Measurements from ENCODE around the gene HOOK1. TPM values are rescaled to one million over a fixed set of nuclear protein-coding genes. Genes with fewer than 3 reads are reported as not detected.

HOOK1 gene
- total and polyA plus RNA-seq, 9 donors = 0.15 to 9.9 (median 1.5) TPM

GRCh38 chr1:59878370-59878769 is 63.6 kb downstream of the HOOK1 start:
- Histone ChIP-seq H3K27me3 (no peaks in the 10 kb centered on the region), H3K36me3 (no peaks in the 10 kb centered on the region), H3K4me1 (ENCODE audit: insufficient read depth) (no peaks in the 10 kb centered on the region), H3K27ac (no peak overlapping the region), H3K4me3 (no peak overlapping the region), H3K9me3 (no peaks in the 10 kb centered on the region)
- DNase-seq = no peak
- TF ChIP-seq POLR2A (IDR thresholded peaks at IDR 0.05) (no peak), EP300 (IDR thresholded peaks at IDR 0.05) (no peak)
- TF ChIP-seq, protein P1, sequence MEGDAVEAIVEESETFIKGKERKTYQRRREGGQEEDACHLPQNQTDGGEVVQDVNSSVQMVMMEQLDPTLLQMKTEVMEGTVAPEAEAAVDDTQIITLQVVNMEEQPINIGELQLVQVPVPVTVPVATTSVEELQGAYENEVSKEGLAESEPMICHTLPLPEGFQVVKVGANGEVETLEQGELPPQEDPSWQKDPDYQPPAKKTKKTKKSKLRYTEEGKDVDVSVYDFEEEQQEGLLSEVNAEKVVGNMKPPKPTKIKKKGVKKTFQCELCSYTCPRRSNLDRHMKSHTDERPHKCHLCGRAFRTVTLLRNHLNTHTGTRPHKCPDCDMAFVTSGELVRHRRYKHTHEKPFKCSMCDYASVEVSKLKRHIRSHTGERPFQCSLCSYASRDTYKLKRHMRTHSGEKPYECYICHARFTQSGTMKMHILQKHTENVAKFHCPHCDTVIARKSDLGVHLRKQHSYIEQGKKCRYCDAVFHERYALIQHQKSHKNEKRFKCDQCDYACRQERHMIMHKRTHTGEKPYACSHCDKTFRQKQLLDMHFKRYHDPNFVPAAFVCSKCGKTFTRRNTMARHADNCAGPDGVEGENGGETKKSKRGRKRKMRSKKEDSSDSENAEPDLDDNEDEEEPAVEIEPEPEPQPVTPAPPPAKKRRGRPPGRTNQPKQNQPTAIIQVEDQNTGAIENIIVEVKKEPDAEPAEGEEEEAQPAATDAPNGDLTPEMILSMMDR (IDR thresholded peaks at IDR 0.05) = no peak
- 73 to 88% (median 75%) methylated on average over 3 of the region's 3 CpGs for WGBS, 3 donors
- intact Hi-C loops (cut with DNase I) = no loop called here

DNA sequence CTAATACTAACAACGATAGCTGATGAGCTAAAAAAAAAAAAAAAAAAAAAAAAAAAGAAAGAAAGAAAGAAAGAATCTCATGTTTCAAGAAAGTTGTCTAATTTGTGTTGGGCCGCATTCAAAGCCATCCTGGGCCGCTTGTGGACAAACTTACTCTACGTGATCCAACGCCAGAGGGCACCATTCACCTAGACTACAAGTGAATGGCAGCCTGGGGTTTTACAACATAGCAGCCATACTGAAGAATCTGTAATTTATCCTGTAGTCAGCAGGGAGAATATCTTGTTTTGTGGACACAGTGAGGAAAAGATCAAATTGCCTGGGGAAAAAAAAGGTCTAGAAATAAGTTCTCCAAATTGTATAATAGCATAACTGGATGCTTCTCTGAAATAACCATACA is 64.8 kb downstream of the HOOK1 start:
- WGBS, 3 donors = 34 to 38% (median 36%) methylated on average over 5 of the region's 5 CpGs
- H3K27ac ChIP-seq = no peak overlapping the region
- no peaks in the 10 kb centered on the region for H3K9me3 ChIP-seq
- DNase-seq = peak in 1 of 5 donors; percentile 44
- H3K4me3 ChIP-seq = no peak overlapping the region
- TF ChIP-seq EP300 (IDR thresholded peaks at IDR 0.05) (no peak), POLR2A (IDR thresholded peaks at IDR 0.05) (no peak)
- intact Hi-C loops (cut with DNase I) = no loop called here
- no peaks in the 10 kb centered on the region for H3K4me1 ChIP-seq (ENCODE audit: insufficient read depth)
- no peaks in the 10 kb centered on the region for H3K36me3 ChIP-seq
- H3K27me3 ChIP-seq = no peaks in the 10 kb centered on the region

- Histone ChIP-seq H3K9me3 (no peaks in the 10 kb centered on the region), H3K4me3 (no peak overlapping the region), H3K36me3 (no peaks in the 10 kb centered on the region), H3K4me1 (ENCODE audit: insufficient read depth) (no peaks in the 10 kb centered on the region), H3K27me3 (no peaks in the 10 kb centered on the region), H3K27ac (no peak overlapping the region)
- TF ChIP-seq EP300 (IDR thresholded peaks at IDR 0.05) (no peak), POLR2A (IDR thresholded peaks at IDR 0.05) (no peak)
- TF ChIP-seq, protein P1 (IDR thresholded peaks at IDR 0.05) = no peak
- intact Hi-C loops (cut with DNase I) = no loop called here
- WGBS, 3 donors = 62 to 73% (median 62%) methylated on average over 3 of the region's 3 CpGs
- no peak for DNase-seq
These were observed 65.3 kb downstream of the HOOK1 start for GRCh38 chr1:59879996-59880505.

DNA sequence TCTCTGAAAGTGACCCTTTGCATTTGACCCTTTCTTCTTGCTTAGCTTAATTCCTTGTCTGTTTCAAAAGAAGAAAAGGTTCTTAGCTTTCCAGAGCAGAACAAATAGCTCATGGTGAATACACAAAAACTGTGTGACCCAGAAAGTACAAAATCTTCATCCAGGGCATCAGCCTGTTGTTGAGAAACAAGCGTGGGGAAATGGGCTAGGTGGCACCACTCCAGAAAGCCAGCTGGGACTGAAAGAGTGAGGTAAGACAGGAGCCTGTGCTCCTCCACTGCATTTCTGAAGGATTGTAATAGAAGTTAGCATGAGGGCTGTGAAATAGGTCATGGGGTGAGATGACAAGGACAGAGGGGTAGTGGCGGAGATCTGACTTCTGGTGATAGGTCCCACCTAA is 66.0 kb downstream of the HOOK1 start:
- TF ChIP-seq EP300 (IDR thresholded peaks at IDR 0.05) (no peak), POLR2A (IDR thresholded peaks at IDR 0.05) (no peak)
- TF ChIP-seq, protein P1 (IDR thresholded peaks at IDR 0.05) = no peak
- peak in 1 of 5 donors; percentile 58 for DNase-seq
- no peak overlapping the region for H3K27ac ChIP-seq
- no peak overlapping the region for H3K4me3 ChIP-seq
- H3K36me3 ChIP-seq = no peaks in the 10 kb centered on the region
- no peaks in the 10 kb centered on the region for H3K4me1 ChIP-seq (ENCODE audit: insufficient read depth)
- intact Hi-C loops (cut with DNase I) = no loop called here
- H3K27me3 ChIP-seq = no peaks in the 10 kb centered on the region
- WGBS, 3 donors = 48 to 73% (median 52%) methylated on average over 2 of the region's 2 CpGs
- H3K9me3 ChIP-seq = no peaks in the 10 kb centered on the region

DNA sequence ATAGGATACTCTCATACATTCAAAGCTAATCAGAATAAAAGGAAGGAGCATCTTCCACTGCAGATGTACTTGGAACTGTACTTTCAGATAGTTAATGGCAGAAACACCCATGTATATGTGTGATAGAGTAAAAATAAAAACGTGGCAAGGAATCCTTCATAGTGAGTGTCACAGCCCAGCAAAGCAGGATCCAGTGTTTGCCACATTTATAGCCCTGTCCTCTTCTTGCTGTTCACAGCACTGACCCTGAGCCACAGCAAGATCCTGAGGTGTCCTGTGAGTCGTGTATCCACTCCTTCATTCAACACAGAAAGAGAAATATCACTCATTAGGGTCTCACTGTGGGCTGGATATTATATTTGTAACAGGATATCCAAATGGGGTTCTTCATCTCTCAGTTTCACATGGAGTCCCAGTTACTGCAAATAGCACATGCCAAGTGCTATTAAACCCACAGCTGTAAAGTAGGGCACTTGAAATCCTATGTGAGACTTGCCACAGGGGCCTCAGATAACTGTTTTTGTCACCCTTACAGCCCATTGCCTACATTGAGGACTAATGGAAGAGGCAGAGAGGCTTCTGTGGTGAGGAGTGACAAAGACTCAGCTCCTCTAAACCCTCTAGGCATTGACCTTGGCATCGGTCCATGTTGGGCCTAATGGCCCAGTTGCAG is 70.5 kb downstream of the HOOK1 start:
- no peak for DNase-seq
- intact Hi-C loops (cut with DNase I) = no loop called here
- Histone ChIP-seq H3K27me3 (no peaks in the 10 kb centered on the region), H3K4me1 (ENCODE audit: insufficient read depth) (no peaks in the 10 kb centered on the region), H3K9me3 (no peaks in the 10 kb centered on the region), H3K27ac (no peak overlapping the region), H3K4me3 (no peak overlapping the region), H3K36me3 (no peaks in the 10 kb centered on the region)
- WGBS, 3 donors = 38 to 53% (median 46%) methylated on average over 3 of the region's 3 CpGs
- TF ChIP-seq EP300 (IDR thresholded peaks at IDR 0.05) (no peak), POLR2A (IDR thresholded peaks at IDR 0.05) (no peak)
- TF ChIP-seq, protein P1 (IDR thresholded peaks at IDR 0.05) = no peak
